DOHH2 (cell line): Measurements from ENCODE around the gene MDP1.

ENCODE experiments used
- EZH2phosphoT487 ChIP-seq: fragments of 200-600 bp; sonication (generic); IDR thresholded peaks from 2 replicates; pipeline ENCODE4 v1.6.1; 2017; ENCODE audit warnings: borderline replicate concordance, mild to moderate bottlenecking, antibody characterized with exemption, low read length, moderate library complexity, mixed read lengths
- TF ChIP-seq, protein P1 (sequence below): fragments of 200-600 bp; sonication (generic); IDR thresholded peaks from one replicate; pipeline ENCODE4 v1.5.1; 2014; ENCODE audit warnings: antibody characterized with exemption, mild to moderate bottlenecking, low read depth, low read length; ENCODE audit not compliant: poor library complexity, severe bottlenecking

DNA sequence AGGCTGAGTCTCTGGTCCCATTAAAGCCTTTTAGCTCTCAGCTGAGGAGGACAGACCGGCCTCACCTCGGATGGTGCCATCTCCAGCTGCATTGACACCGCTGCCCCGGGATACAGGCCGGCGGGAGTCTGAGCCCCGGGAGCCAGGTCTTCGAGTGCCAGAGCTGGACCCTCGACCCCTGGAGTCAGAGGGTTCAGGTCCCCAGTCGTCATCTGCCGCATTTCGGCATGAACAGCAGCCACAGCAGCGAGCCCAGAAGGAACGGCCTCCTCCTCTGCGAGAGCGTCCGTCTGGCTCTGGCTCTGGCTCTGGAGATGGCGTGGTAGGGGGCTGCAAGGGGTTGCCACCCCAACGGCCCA lies 46.1 kb upstream of the MDP1 start:
- TF ChIP-seq, protein P1, sequence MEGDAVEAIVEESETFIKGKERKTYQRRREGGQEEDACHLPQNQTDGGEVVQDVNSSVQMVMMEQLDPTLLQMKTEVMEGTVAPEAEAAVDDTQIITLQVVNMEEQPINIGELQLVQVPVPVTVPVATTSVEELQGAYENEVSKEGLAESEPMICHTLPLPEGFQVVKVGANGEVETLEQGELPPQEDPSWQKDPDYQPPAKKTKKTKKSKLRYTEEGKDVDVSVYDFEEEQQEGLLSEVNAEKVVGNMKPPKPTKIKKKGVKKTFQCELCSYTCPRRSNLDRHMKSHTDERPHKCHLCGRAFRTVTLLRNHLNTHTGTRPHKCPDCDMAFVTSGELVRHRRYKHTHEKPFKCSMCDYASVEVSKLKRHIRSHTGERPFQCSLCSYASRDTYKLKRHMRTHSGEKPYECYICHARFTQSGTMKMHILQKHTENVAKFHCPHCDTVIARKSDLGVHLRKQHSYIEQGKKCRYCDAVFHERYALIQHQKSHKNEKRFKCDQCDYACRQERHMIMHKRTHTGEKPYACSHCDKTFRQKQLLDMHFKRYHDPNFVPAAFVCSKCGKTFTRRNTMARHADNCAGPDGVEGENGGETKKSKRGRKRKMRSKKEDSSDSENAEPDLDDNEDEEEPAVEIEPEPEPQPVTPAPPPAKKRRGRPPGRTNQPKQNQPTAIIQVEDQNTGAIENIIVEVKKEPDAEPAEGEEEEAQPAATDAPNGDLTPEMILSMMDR: no peak
- TF ChIP-seq EZH2phosphoT487: no peak
